AG08395 (cell line): ENCODE data around the gene ZNF319.

ENCODE experiments used
- DNase-seq: peaks from one replicate; pipeline ENCODE4 v3.0.0; 2012; ENCODE audit warnings: mixed read lengths, low spot score

The ZNF319 gene

GRCh38 chr16:58036943-58037342 is 36.5 kb upstream of the ZNF319 start:
- no peak for DNase-seq

- no peak for DNase-seq
Measured at GRCh38 chr16:58035356-58036170, 35.1 kb upstream of the ZNF319 start.

GRCh38 chr16:58034774-58035173 is 34.3 kb upstream of the ZNF319 start:
- DNase-seq: no peak

GRCh38 chr16:58034128-58034685 is 33.7 kb upstream of the ZNF319 start:
- DNase-seq: no peak

GRCh38 chr16:58032710-58033293 is 32.3 kb upstream of the ZNF319 start:
- no peak for DNase-seq

- no peak for DNase-seq
Measured at GRCh38 chr16:58031016-58031800, 30.7 kb upstream of the ZNF319 start.

GRCh38 chr16:58030136-58030840 is 29.8 kb upstream of the ZNF319 start:
- DNase-seq: no peak

GRCh38 chr16:58029410-58029809 is 28.9 kb upstream of the ZNF319 start:
- no peak for DNase-seq

GRCh38 chr16:58028541-58029070 is 28.1 kb upstream of the ZNF319 start:
- no peak for DNase-seq

- no peak for DNase-seq
Measured at GRCh38 chr16:58027916-58028455, 27.5 kb upstream of the ZNF319 start.

- DNase-seq: peak; percentile 22
Measured at GRCh38 chr16:58027161-58027915, 26.9 kb upstream of the ZNF319 start.

GRCh38 chr16:58026705-58027160 is 26.3 kb upstream of the ZNF319 start:
- DNase-seq: no peak

GRCh38 chr16:58026139-58026704 is 25.8 kb upstream of the ZNF319 start:
- peak; percentile 54 for DNase-seq

- peak; percentile 67 for DNase-seq
Measured at GRCh38 chr16:58025351-58026138, 25.1 kb upstream of the ZNF319 start, which contains the start of gene MMP15. TSS of gene MMP15 (plus strand) at chr16:58025754. CDS start at chr16:58026351, 597 bp downstream.

- no peak for DNase-seq
Measured at GRCh38 chr16:58024486-58025350, 24.2 kb upstream of the ZNF319 start.

GRCh38 chr16:58022601-58023371 is 22.3 kb upstream of the ZNF319 start:
- DNase-seq: peak; percentile 84
